ENCODE measurements around the gene PRR5.

Gene PRR5

DNA sequence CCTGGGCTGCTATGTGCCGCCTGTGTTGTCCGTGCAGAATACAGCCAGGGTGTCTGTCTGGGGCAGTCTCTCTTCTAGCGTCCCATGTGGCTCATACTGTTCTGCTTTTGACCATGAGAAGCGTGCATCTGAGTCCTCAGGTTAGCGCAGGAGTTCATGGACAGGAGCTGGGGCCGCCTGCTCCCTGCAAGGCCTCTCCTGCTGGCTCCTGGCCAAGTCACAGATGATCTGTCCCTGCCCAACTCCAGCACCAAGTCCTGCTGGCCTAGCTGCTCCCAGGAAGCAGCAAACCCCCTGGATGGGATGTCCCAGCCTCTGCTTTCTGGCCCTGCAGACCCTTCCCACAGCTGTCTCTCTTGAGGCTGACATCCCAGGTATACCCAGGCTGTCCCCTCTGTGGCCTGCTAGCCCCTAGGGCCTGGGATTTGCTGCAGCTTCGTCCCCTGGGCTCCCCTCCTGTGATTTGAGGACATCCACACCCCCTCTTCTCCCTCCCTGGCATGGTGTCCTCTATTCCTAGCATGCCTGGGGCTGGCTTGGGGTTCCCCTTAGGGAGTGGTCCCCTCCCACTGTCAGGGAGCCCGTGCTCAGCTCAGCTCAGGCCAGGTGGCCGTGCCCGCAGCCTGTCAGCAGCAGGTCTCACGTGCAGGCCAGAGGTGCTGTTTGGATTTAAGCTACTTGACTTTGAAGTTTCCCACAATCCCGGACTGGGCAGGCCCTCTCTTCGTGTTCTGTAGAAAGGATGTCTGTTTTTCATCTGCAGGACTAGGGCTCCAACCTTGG, 17.8 kb downstream of the PRR5 start:
- no peak for DNase-seq

DNA sequence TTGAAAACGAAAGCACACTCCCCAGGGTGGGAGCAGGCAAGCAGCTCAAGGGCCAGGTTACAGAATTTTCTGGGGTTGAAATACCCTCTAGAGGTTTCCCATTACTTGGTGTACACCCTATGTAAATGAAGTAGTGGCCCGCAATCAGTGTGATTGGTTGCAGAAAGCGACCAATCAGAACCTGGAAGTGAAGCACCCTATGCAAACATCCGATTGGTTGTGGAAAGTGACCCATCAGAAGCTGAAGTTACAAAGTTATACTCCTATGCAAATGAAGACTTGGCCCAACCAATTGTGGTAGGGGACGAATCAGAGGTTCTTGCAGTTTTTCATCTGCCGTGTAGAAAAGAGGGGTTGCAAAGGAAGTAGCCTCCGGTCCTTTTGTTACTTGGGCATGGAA, 19.2 kb downstream of the PRR5 start:
- no peak for DNase-seq

DNA sequence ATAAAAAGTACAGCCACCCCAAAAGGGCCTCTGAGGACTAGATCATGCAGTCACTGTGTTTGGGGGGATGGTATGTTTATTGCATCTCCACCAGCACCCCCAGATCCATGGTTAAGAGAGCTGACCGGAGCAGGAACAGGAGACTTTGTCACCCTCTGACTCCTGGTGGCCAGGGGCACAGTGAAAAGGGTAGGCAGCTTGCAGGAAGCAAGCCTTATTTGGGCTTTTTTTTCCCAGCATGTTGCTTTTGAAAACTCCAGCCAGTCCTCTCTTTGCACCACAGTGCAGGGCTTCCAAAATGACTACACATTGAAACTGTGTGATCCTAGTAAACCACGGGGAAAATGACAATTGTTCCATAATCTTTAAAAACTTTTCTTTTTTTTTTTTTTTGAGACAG, 20.6 kb downstream of the PRR5 start:
- DNase-seq: no peak

DNA sequence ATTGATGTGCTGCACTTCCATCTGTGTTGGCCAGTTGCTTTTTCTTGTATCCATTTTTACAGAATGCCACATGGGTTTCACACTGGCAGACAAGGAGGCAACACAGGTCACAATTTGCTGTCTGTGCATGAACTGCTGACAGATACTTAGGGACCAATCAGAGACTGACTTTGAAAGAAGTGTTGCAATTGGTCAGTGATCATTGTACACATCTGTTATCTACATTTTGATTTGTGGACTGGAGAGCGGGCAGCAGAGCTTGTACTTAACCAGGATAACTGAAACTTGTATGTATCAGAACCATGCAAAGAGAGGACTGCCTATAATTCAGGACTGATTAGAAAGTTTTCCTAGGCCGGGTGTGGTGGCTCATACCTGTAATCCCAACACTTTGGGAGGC, 21.8 kb downstream of the PRR5 start:
- no peak for DNase-seq

DNA sequence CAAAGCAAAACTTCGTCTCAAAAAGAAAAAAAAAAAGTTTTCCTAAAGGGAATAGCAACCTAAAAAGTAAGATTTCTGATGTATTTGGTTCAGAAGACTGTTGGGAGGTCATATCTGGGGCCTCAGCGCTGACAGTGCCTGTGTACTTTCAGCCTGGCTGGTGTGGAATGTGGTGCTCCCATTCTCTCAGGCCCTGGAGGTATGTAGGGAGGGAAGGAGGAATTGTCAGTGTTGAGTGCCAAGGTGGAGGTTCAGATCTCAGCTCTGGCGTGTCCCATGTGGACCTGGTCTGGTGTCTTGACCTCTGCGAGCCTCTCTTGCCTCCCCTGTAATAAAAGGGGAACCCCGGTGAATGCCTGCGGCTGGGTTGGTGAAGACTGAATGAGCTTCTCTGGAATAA, 22.4 kb downstream of the PRR5 start:
- no peak for DNase-seq

DNA sequence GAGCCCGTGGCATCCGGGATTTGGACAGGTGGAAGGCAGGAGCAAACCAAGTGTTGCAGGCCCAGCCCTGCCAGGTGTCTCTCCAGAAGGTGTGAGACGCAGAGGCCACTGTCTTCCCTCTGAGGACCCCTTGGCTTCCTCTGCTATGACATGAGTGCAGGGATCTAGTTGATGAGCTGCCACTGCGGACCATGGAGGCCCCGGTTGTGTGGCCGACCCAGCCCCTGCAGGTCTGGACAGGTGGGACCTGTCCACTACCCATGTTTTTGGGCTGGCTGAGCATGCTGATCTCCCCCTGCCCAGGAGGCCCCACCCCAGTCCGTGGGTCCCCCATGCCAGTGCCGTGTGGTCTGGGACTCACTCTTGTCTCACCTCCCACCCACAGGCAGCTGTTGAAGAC, 22.9 kb downstream of the PRR5 start:
- no peak for DNase-seq

DNA sequence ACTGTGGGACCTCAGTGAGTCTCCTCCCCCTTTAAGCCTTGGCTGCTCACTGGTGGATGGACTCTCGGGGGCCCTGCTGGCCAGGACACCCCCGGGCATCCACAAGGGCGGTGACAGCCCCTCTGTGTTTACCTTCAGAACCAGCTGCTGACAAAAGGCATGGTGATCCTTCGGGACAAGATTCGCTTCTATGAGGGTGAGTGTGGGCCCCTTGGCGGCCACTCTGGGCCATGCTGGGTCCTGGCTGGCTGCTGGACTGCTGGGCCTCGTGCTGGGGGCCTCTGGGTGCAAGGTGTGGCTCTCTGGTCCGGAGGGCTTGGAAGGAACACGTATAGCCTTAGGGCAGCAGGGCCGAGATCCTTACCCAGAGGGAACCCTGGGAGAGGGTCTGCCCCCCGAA, 24.4 kb downstream of the PRR5 start:
- no peak for DNase-seq

DNA sequence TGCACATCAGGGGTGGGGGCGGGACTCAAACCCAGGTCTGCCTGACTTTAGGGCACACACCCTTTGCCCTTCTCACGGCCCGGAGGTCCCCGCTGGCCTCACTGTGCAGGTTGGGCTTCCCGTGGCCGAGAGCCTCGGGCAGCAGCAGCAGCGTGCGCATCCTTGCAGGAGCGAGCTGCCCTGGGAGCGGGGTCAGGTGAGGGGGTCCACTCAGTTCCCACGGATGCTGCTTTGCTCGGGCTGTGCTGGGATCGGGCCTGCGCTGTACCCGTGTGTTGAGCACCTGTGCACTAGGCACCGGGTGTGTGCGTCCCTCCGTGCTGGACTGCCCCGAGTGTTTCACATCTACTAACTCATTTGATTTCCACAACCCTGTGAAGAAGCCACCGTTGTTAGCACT, 25.1 kb downstream of the PRR5 start:
- DNase-seq: no peak

DNA sequence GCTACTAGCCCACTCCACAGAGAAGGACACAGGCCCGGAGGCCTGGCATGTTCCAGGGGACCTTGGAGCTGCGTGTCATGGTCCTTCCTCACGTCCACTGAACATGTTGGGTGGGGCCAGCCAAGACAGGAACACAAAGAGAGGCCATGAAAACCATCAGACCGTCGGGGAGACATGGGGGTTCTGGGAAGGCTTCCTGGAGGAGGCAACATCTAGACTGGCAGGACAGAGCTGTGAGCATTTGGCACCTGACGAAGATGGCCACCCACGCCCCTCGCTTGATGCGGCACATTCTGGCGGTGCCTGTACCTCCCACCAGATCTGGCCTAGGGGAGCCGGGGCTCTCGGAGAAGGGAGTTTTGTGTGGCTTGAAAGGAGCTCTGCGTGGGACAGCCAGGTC, 25.7 kb downstream of the PRR5 start:
- DNase-seq: no peak

DNA sequence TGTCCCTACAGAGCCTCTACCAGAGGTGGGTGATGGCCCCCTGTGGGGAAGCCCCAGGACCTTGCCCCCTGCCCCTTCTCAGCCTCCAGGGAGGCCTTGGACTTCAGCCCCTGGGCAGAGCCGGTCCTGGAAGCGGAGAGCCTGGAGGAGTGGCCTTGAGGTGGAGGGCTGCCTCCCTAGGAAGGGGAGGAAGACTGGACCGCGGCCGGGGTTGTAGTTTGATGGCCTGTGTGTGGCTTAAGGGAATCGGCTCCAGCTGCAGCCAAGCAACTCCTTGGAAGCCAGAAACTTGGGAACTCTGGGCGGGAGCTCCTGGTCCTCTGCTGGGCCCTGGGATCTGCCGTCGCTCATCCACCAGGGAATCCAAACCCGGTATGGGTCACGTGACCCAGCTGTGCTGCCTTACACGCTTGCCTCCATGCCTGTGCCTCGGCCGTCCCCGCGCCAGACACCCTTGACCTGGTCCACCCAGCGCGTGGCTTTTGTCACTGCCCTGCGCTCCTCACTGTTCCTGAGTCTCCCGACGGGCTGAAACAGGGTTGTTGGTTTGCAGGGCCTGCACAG, 26.8 kb downstream of the PRR5 start:
- DNase-seq: no peak

DNA sequence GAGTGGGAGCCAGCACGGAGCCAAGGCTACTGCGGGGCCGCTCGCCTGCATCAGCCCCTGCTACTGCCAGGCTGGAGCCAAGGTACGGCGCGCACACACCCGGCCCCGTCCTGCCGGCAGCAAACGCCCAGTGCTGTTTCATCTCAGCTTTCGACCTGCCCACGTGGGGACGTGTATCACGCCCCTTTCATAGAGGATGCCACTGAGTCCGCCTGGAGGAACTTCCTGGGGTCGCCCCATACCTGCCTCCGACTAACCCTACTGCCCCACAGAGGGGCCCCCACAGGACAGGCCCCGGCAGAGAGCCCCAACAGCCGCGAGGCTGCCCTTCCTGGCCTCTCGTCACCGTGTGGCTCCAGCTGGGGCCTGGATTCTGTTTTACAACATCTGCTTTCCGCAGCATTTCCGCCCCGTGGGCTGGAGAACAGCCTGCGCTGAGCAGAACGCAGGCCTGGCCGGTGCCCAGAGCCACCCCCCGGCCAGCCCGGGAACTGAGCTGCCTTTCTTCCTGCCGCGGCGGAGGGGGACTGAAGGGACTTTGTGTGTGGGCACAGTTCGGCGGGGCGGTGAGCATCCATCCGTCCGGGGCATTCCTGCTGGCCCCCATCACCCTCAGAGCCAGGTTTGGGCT, 27.5 kb downstream of the PRR5 start:
- DNase-seq: no peak

DNA sequence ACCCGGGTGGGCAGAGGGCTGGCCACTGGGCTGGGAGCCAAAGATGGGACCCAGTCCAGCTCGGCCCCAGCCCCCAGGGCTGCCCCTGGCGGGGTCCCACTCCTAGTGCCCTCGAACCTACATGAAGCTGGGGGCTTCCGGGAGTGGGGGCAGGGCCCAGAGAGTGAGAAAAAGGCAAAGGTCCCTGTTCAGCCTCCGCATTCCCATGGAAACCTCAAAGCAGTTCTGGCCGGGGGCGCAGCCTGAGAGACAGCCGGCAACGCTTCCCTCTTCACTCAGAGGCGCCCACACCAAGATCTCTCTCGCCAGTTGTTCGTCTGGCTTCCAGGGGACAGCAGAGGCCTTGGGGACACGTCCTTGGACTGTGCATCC, 28.0 kb downstream of the PRR5 start:
- no peak for DNase-seq

DNA sequence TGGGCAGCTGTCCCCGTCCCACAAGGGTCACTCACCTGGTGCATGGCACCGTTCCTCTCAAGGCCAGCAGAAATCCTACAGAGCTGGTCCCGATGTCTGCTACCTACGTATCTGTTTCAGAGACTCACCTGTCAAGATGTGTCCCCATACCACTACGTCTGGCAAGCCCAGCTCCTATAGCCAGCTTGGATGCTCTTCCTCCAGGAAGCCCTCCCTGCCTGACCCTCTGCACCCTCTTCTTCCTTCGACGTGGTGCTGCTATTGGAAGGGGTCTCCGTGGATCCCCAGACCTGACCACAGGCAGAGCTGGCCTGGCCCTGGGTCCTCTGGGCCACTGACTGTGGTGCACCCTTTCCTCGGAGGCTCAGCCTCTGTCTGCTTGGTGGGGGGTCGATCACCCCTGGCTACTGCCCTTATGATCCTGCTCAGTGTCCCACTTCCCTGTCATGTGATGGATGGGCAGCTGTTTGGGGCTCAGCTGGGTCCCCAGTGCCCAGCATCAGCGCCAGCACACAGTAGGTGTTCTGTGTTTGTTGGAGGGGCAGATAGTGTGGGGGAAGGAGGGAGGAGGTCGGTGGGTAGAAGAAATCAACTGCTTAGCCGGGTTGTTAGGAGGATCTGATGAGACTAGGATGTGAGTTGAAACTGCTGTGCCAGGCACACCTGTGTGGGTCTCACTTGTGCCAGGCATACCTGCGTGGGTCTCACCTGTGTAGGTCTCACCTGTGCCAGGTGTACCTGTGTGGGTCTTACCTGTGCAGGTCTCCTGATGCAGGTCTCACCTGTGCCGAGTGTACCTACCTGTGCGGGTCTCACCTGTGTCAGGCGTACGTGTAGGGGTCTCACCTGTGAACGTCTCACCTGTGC, 28.7 kb downstream of the PRR5 start:
- DNase-seq: no peak

DNA sequence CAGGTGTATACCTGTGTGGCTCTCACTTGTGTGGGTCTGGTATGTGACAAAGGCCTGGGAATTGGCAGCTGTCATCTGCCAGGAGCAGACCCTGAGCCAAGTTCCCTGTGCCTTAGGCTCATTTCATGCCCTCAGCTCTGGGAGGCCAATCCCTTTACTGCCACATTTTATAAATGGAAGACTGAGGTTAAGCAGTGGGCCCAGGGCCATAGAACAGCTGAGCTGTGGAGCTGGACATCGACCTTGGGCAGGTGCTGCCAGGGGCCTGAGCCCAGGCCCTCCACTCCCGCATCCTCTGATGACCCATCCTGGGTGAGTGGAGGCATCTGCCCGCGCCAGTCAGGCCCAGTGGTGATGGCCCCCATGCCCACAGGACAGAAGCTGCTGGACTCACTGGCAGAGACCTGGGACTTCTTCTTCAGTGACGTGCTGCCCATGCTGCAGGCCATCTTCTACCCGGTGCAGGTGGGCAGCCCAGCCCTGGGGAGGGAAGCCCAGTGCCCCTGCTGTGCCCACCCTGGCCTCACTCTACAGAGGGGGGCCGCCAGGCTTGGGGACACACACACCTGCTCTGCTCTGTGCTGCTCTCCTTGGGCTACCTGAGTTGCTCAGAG, 29.5 kb downstream of the PRR5 start:
- DNase-seq: no peak

DNA sequence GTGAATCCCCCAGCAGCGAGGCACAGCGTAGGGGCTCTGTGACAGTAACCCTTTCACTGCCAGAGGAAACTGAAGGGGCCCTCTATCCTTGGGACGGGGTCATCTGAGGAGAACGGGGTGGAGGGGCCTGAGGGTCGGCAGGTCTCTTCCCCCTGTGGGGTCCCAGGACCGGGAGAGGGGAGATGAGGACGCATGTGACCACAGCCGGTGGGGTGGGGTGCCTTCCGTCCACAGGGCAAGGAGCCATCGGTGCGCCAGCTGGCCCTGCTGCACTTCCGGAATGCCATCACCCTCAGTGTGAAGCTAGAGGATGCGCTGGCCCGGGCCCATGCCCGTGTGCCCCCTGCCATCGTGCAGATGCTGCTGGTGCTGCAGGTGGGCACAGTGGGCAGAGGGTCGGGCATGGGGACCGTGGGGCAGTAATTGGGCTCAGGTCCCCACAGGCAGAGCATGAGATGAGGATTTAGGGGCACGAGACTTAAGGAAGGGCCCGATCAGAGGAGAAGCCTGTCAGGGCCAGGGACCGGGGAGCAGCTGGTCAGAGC, 30.1 kb downstream of the PRR5 start:
- no peak for DNase-seq

DNA sequence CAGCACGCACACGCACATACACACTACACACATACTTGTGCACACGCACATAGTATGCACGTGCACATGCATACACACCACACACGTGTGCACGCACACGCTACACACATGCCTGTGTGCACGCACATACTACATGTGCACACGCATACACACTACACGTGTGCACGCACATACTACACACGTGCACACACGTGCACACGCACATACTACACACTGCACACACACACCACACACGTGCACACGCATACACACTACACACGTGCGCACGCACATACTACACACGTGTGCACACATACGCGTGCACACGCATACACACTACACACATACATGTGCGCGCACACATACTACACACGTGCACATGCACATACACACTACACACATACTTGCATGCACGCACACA, 30.7 kb downstream of the PRR5 start:
- DNase-seq: no peak

DNA sequence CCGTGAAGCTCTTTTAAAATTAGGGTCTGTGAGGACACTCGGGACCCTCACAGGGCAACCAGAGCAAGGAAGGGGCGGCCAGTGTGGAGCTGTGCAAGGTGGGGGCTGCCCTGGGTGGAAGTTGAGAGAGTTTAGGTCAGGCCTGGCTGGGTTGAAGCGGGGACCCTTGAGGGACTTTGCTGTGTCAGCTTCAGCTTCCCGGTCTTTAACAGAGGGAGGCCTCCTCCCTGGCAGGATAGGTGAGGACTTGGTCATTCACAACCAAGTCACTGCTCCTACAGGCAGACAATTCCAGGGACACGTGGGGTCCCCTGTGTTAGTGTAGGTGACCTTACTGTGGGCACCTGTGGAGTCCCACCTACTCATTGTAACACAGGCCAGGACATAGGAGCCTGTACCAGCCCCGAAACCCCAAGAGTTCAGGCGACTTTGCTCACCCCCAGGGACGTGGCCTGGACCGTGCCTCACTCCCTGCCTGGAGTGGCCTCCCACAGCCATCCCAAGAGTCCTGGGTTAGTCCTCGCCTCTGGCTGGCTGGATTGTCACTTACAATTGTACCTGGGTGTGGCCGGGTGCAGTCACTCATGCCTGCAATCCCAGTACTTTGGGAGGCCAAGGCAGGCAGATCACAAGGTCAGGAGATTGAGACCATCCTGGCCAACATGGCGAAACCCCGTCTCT, 31.6 kb downstream of the PRR5 start:
- no peak for DNase-seq

DNA sequence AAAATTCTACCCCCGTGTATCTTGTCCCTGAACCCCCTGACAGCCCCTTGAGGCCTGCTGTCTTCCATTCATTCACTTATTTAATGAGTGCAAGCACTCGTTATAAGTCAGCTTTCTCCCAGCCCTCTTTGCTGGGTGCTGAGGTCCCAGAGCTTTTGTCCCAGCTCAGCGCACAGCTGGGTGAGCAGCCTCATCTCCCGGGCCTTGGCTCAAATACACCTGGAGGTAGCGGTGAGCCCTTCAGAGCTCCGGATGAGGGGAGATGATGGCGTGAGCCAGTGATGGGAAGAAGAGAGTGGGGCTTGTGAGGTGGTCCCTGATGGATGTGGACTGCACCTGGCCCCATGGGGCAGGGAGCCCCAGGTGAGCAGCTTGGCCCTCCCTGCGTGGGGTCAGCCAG, 32.3 kb downstream of the PRR5 start:
- no peak for DNase-seq

DNA sequence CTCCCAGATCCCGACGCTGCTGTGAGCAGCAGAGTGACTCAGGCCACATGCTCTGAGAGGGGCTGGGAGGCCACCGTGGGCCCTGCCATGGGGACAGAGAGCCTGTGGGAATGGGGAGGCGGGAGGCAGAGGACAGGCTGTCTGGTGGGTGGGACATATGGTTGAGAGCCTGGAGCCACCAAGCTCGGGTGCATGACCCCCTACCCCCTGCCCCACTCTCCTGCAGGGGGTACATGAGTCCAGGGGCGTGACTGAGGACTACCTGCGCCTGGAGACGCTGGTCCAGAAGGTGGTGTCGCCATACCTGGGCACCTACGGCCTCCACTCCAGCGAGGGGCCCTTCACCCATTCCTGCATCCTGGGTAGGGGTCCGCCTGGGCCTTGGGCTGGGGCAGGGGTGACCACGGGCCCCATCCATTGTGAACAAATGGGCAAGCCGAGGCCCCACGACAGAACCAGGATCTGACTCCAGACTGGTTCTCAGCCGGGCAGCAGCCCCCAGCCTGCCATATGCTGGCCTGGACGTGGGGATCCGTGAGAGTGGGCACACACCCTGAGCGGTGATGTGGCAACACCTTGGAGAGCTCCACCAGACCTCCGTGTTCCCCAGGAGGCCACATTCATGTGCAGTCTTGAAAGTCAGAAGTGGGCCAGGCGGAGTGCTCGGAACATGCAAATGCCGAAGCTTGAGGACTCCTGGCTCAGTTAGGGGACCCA, 33.0 kb downstream of the PRR5 start:
- DNase-seq: no peak

DNA sequence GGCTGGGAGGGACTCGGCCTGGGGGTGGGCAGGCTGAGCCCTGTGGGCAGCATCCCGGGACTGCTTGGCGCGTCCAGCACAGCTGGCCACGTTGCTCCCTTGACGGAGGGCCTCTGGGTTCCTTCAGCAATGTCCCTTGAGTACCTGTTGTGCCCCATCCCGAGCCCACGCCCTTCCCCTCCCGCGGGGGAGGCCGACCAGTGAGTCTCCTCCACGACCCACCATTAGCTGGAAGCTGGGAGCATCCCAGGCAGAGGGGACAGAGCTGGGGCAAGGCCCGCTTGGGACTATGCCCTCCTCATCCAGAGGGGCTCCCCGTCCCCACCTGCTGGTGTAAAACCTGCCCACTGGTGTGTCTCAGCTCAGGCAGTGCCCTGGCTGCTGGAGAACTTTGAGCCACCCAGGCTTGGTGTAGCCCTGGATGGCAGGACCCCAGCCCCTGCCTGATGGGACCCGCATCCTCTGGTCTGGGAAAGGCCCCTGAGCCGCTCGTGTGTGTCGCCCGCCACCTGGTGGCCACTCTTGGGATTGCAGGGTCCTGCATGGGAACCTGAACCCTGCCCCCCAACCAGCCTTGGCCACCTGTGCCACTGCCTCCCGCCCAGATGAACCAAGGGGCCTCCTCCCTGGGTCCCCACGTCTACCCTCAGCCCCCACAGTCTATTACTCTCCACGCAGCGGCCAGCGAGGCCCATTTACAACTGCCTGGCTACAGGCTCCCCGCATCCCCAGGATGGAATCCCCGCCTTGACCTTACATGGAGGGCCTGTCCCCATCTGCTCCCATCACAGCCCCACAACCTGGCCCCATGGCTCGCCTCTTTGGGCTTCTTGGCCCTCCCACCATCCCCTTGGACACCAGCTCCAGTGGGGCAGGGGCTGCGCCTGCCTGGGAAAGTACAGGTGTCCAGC, 33.8 kb downstream of the PRR5 start:
- peak; percentile 64 to 90 (median 78) for DNase-seq

All from activated CD4-positive, CD25-positive, alpha-beta regulatory T cell (primary cell).